ENCODE data around the gene PHACTR1. TPM values are rescaled to one million over a fixed set of nuclear protein-coding genes. Genes with fewer than 3 reads are reported as not detected.

PHACTR1 gene
- total RNA-seq, 2 donors from 2014 or later = 6.0 to 12.9 TPM

DNA sequence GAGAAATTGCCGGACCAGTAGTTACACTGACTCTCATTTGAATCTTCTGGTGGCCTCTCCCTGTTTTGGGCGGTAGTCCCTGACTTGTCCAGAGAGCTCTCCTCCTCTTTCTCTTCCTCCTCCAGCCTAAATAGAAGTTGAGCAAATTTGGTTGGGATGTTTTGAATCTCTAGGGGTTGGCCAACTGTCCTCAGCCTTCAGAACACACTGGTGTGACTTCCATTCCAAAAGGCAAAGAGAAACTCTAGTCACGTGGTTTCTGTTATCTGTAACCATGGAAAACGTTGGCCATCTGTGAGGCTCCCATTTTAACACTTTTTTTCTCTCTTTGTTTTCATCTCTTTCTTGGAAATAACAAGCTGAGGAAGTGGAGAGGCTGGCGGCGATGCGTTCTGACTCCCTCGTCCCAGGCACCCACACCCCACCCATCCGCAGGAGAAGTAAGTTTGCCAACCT is 336.5 kb downstream of the PHACTR1 start:
- no peak for TF ChIP-seq POLR2A (IDR thresholded peaks at IDR 0.05)
- TF ChIP-seq, protein P1, sequence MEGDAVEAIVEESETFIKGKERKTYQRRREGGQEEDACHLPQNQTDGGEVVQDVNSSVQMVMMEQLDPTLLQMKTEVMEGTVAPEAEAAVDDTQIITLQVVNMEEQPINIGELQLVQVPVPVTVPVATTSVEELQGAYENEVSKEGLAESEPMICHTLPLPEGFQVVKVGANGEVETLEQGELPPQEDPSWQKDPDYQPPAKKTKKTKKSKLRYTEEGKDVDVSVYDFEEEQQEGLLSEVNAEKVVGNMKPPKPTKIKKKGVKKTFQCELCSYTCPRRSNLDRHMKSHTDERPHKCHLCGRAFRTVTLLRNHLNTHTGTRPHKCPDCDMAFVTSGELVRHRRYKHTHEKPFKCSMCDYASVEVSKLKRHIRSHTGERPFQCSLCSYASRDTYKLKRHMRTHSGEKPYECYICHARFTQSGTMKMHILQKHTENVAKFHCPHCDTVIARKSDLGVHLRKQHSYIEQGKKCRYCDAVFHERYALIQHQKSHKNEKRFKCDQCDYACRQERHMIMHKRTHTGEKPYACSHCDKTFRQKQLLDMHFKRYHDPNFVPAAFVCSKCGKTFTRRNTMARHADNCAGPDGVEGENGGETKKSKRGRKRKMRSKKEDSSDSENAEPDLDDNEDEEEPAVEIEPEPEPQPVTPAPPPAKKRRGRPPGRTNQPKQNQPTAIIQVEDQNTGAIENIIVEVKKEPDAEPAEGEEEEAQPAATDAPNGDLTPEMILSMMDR (IDR thresholded peaks at IDR 0.05) = no peak
- intact Hi-C loops (cut with DNase I) = no loop called here
- DNase-seq (no peak), ATAC-seq (peak; percentile 56)
- H3K9me3 ChIP-seq = no peaks in the 10 kb centered on the region
- WGBS, 2 donors = 68 to 78% methylated on average over 9 of the region's 9 CpGs
- H3K27ac ChIP-seq = no peak overlapping the region
- no peaks in the 10 kb centered on the region for H3K27me3 ChIP-seq
- no peak overlapping the region for H3K4me3 ChIP-seq
- H3K36me3 ChIP-seq (replicated peaks in 1 of 2; ENCODE audit: insufficient read depth in 1 of 2, low read depth in 2 of 2) = no peaks in the 10 kb centered on the region
- H3K4me1 ChIP-seq = no peaks in the 10 kb centered on the region

DNA sequence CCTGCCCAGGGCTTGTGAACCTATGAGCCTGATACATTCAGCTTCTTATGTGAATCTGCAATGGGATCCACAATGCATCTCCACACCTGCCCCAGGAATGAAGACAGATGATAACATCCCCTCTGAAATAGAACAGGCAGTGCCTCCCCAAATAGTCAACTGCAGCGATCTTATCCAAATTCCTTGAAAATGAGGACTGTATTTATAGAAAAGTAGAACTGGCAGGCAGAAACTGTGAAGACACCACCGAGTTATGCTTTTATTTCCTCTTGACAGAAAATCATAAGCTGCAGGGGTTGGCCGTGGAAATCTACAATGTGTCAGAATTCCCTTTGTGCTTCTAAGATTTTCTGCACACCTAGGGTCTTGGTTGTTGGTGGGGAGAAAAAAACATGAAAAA is 341.5 kb downstream of the PHACTR1 start:
- no peaks in the 10 kb centered on the region for H3K4me1 ChIP-seq
- no peak overlapping the region for H3K27ac ChIP-seq
- no peaks in the 10 kb centered on the region for H3K36me3 ChIP-seq (replicated peaks in 1 of 2; ENCODE audit: insufficient read depth in 1 of 2, low read depth in 2 of 2)
- no peak for DNase-seq
- TF ChIP-seq, protein P1 (IDR thresholded peaks at IDR 0.05) = no peak
- no peak for TF ChIP-seq POLR2A (IDR thresholded peaks at IDR 0.05)
- H3K4me3 ChIP-seq = no peak overlapping the region
- no peaks in the 10 kb centered on the region for H3K27me3 ChIP-seq
- ATAC-seq = no peak
- intact Hi-C loops (cut with DNase I) = no loop called here
- no peaks in the 10 kb centered on the region for H3K9me3 ChIP-seq
- 90 to 95% methylated on average over 3 of the region's 3 CpGs for WGBS, 2 donors

DNA sequence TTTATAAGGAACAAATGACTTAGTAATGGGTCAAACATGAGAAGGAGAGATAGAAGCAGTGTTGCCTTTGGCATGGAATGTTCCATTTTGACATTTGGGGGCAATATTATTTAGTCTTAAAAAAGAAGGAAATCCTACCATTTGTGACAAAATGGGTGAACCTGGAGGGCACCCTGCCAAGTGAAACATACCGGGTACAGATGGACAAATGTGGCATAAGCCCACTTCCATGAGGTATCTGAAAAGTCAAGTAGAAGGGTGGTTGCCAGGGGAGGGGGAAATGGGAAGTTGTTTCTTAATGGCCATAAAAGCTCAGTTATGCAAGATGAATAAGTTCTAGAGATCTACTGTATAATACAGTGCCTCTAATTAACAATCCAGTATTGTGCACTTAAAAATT is 342.5 kb downstream of the PHACTR1 start:
- H3K9me3 ChIP-seq = no peaks in the 10 kb centered on the region
- WGBS, 2 donors = 65 to 82% methylated on average over 1 of the region's 1 CpG
- no peaks in the 10 kb centered on the region for H3K27me3 ChIP-seq
- no peaks in the 10 kb centered on the region for H3K36me3 ChIP-seq (replicated peaks in 1 of 2; ENCODE audit: insufficient read depth in 1 of 2, low read depth in 2 of 2)
- DNase-seq (no peak), ATAC-seq (no peak)
- no peak overlapping the region for H3K4me3 ChIP-seq
- intact Hi-C loops (cut with DNase I) = no loop called here
- no peak for TF ChIP-seq POLR2A (IDR thresholded peaks at IDR 0.05)
- TF ChIP-seq, protein P1 (IDR thresholded peaks at IDR 0.05) = no peak
- no peaks in the 10 kb centered on the region for H3K4me1 ChIP-seq
- no peak overlapping the region for H3K27ac ChIP-seq

DNA sequence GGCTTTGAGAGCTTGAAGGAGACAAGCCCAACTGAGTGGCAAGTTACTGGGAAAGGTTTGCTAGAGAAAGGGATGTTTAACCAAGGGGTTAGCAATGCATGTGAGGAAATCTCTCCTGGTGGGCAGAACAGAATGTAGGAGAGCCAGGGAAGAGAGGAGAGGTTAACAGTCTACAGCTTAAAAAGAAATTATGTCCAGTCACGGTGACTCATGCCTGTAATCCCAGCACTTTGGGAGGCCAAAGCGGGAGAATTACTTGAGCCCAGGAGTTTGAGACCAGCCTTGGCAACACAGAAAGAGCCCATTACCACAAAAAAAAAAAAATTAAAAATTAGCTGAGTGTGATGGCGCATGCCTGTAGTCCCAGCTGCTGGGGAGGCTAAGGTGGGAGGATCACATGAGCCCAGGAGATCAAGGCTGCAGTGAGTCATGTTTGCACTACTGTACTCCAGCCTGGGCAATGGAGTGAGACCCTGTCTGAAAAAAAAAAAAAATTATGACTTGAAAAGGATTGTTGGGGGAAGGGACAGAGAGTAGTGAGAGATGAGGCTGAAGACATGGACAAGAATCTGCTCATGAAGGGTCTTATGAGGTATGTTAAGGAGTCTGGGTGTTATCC is 346.8 kb downstream of the PHACTR1 start:
- H3K27me3 ChIP-seq = no peaks in the 10 kb centered on the region
- peaks cover 11% of the 10 kb centered on the region for H3K4me1 ChIP-seq
- no peak for TF ChIP-seq POLR2A (IDR thresholded peaks at IDR 0.05)
- TF ChIP-seq, protein P1 (IDR thresholded peaks at IDR 0.05) = no peak
- H3K36me3 ChIP-seq (replicated peaks in 1 of 2; ENCODE audit: insufficient read depth in 1 of 2, low read depth in 2 of 2) = no peaks in the 10 kb centered on the region
- no peak overlapping the region for H3K27ac ChIP-seq
- ATAC-seq = no peak
- DNase-seq = no peak
- WGBS, 2 donors = 93 to 96% methylated on average over 3 of the region's 3 CpGs
- intact Hi-C loops (cut with DNase I) = no loop called here
- H3K9me3 ChIP-seq = no peaks in the 10 kb centered on the region
- H3K4me3 ChIP-seq = no peak overlapping the region

DNA sequence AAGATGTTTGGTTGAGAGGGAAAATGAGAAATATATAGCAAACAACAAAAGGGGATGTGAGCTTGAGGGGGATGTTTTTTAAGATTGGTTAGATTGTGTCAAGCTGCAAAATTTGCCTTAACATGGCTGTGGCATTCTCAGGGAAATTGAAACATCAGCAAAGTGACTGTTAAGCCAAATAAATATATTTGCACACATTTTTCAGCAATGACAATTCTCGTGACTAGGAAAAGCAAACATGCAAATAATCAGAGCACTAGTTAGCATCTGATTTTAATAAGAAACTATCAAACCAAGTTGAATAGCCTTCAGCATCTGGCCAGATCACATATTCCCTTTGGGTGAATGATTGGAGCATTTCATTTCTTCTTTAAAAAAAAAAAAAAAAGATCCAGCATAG is 349.0 kb downstream of the PHACTR1 start:
- Histone ChIP-seq H3K4me1 (peaks cover 11% of the 10 kb centered on the region), H3K4me3 (no peak overlapping the region), H3K27me3 (no peaks in the 10 kb centered on the region), H3K36me3 (replicated peaks in 1 of 2; ENCODE audit: insufficient read depth in 1 of 2, low read depth in 2 of 2) (no peaks in the 10 kb centered on the region), H3K27ac (no peak overlapping the region), H3K9me3 (no peaks in the 10 kb centered on the region)
- TF ChIP-seq, protein P1 (IDR thresholded peaks at IDR 0.05) = no peak
- TF ChIP-seq POLR2A (IDR thresholded peaks at IDR 0.05) = no peak
- no peak for DNase-seq
- intact Hi-C loops (cut with DNase I) = no loop called here
- ATAC-seq = no peak
- WGBS, 2 donors = 29 to 36% methylated on average over 1 of the region's 1 CpG
